Stimulated activated CD8-positive, alpha-beta memory T cell treated with anti-CD3 and anti-CD28 coated beads, Interleukin-12 subunit alpha, Interleukin-12 subunit beta, amount 100 ng/mL, for 1 hour (primary cell): ENCODE results near the gene MBD3L5.
A peak's percentile ranks its signal among the peaks of the same experiment; 100 is the strongest.
"Not testable (repeated sequence)": the region's sequence is repeated elsewhere in the genome, so short reads cannot be mapped to it uniquely, and the experiment has no call there.

ENCODE experiments used
- DNase-seq: peaks from one replicate; pipeline ENCODE4 v3.0.0-alpha.2; 2020; ENCODE audit warnings: low read depth

MBD3L5 gene

GRCh38 chr19:7052896-7053295, 22.5 kb downstream of the MBD3L5 start:
- DNase-seq, result not testable (repeated sequence)

- not testable (repeated sequence) for DNase-seq
These were observed 24.4 kb downstream of the MBD3L5 start for GRCh38 chr19:7054635-7055368.

- not testable (repeated sequence) for DNase-seq
These were observed 25.3 kb downstream of the MBD3L5 start for GRCh38 chr19:7055679-7056078.

GRCh38 chr19:7056371-7056770, 26.0 kb downstream of the MBD3L5 start:
- not testable (repeated sequence) for DNase-seq

- not testable (repeated sequence) for DNase-seq
These were observed 28.2 kb downstream of the MBD3L5 start, which contains the start of gene MBD3L3 for GRCh38 chr19:7058576-7058975. Gene MBD3L3 (minus strand): TSS chr19:7058676. CDS start chr19:7058605, 71 bp downstream.

- not testable (repeated sequence) for DNase-seq
These were observed 29.6 kb downstream of the MBD3L5 start for GRCh38 chr19:7059977-7060376.

GRCh38 chr19:7063339-7063738, 33.0 kb downstream of the MBD3L5 start:
- no peak for DNase-seq

GRCh38 chr19:7063764-7064418, 33.5 kb downstream of the MBD3L5 start:
- DNase-seq, result no peak

- DNase-seq, result not testable (repeated sequence)
These were observed 36.7 kb downstream of the MBD3L5 start for GRCh38 chr19:7067122-7067521.

GRCh38 chr19:7067716-7068115, 37.3 kb downstream of the MBD3L5 start:
- no peak for DNase-seq

GRCh38 chr19:7068599-7068998, 38.2 kb downstream of the MBD3L5 start:
- DNase-seq, result no peak

- peak; percentile 98 for DNase-seq
These were observed 38.9 kb downstream of the MBD3L5 start, which contains the start of gene ZNF557 for GRCh38 chr19:7069042-7069903. Gene ZNF557 (plus strand): TSS chr19:7069703. CDS start chr19:7075075, 5,372 bp downstream.

GRCh38 chr19:7069904-7070226, 39.5 kb downstream of the MBD3L5 start:
- DNase-seq, result no peak

GRCh38 chr19:7072541-7072940, 42.2 kb downstream of the MBD3L5 start:
- DNase-seq, result no peak

GRCh38 chr19:7074705-7075282, 44.4 kb downstream of the MBD3L5 start:
- no peak for DNase-seq

GRCh38 chr19:7076151-7076550, 45.8 kb downstream of the MBD3L5 start:
- DNase-seq, result no peak

GRCh38 chr19:7078008-7078407, 47.6 kb downstream of the MBD3L5 start:
- DNase-seq, result no peak
